GM12874 (cell line): ENCODE results near the gene RPL19.

Source experiments
- CTCF ChIP-seq: IDR thresholded peaks from 2 replicates; pipeline ENCODE4 v1.5.1; 2011; ENCODE audit warnings: low read depth, mild to moderate bottlenecking, control low read depth, low read length, moderate library complexity; ENCODE audit not compliant: insufficient read depth

Gene RPL19

GRCh38 chr17:39222151-39222550 is 22.1 kb downstream of the RPL19 start:
- no peak for TF ChIP-seq CTCF

GRCh38 chr17:39222866-39223834 is 23.1 kb downstream of the RPL19 start:
- TF ChIP-seq CTCF: no peak

GRCh38 chr17:39223907-39224777 is 24.1 kb downstream of the RPL19 start:
- no peak for TF ChIP-seq CTCF

GRCh38 chr17:39224778-39225307 is 24.8 kb downstream of the RPL19 start:
- no peak for TF ChIP-seq CTCF

- TF ChIP-seq CTCF: no peak
Observed at GRCh38 chr17:39225308-39225958, 25.4 kb downstream of the RPL19 start, which contains the start of gene STAC2. Gene STAC2, minus strand, starts transcription at chr17:39225945. Its CDS starts 443 bp downstream, at chr17:39225502.

- no peak for TF ChIP-seq CTCF
Observed at GRCh38 chr17:39225959-39226683, 26.0 kb downstream of the RPL19 start.
